DMS53 treated with DMSO at 0.1 percent for 48 hours (cell line): ENCODE measurements around the gene EID1.
"Not testable (repeated sequence)": the region's sequence is repeated elsewhere in the genome, so short reads cannot be mapped to it uniquely, and the experiment has no call there.

Experiments used
- DNase-seq: peaks from one replicate; lab custom pipeline; 2025; ENCODE audit not compliant: unreplicated experiment; lab: John Stamatoyannopoulos, UW

The EID1 gene

GRCh38 chr15:48877630-48878595 lies at the start of gene EID1:
Gene EID1 (plus strand): TSS chr15:48878134. CDS start chr15:48878177, 43 bp downstream.
- DNase-seq, result peak; percentile 82

- no peak for DNase-seq
These were observed 49.5 kb upstream of the EID1 start for GRCh38 chr15:48828471-48828870.

- DNase-seq, result no peak
These were observed 49.0 kb upstream of the EID1 start for GRCh38 chr15:48828906-48829305.

- no peak for DNase-seq
These were observed 45.3 kb upstream of the EID1 start for GRCh38 chr15:48832648-48833047.

GRCh38 chr15:48833526-48834239 lies 44.3 kb upstream of the EID1 start:
- no peak for DNase-seq

- no peak for DNase-seq
These were observed 43.2 kb upstream of the EID1 start for GRCh38 chr15:48834756-48835155.

GRCh38 chr15:48842501-48842900 lies 35.4 kb upstream of the EID1 start:
- DNase-seq, result no peak

- no peak for DNase-seq
These were observed 32.8 kb upstream of the EID1 start for GRCh38 chr15:48845123-48845522.

- DNase-seq, result no peak
These were observed 27.3 kb upstream of the EID1 start for GRCh38 chr15:48850648-48851047.

GRCh38 chr15:48851956-48852355 lies 26.0 kb upstream of the EID1 start:
- no peak for DNase-seq

- not testable (repeated sequence) for DNase-seq
These were observed 23.5 kb upstream of the EID1 start for GRCh38 chr15:48854434-48854833.

- peak; percentile 13 for DNase-seq
These were observed 22.2 kb upstream of the EID1 start for GRCh38 chr15:48855501-48856440.

GRCh38 chr15:48856942-48857341 lies 21.0 kb upstream of the EID1 start:
- DNase-seq, result no peak

GRCh38 chr15:48858401-48858800 lies 19.5 kb upstream of the EID1 start:
- no peak for DNase-seq

GRCh38 chr15:48859426-48859825 lies 18.5 kb upstream of the EID1 start:
- no peak for DNase-seq

GRCh38 chr15:48861813-48862431 lies 16.0 kb upstream of the EID1 start:
- peak; percentile 41 for DNase-seq

GRCh38 chr15:48862705-48863104 lies 15.2 kb upstream of the EID1 start:
- no peak for DNase-seq

- no peak for DNase-seq
These were observed 12.4 kb upstream of the EID1 start for GRCh38 chr15:48865370-48866079.

GRCh38 chr15:48866141-48866563 lies 11.8 kb upstream of the EID1 start:
- DNase-seq, result no peak

GRCh38 chr15:48868023-48868422 lies 9.9 kb upstream of the EID1 start:
- DNase-seq, result no peak
